ENCODE measurements around the gene KLHDC4.

- TF ChIP-seq POLR2A (IDR thresholded peaks at IDR 0.05; ENCODE audit: low read depth, low read length): no peak
- no peak for TF ChIP-seq POLR2AphosphoS5 (IDR thresholded peaks at IDR 0.05; ENCODE audit: low read depth, low read length)
Observed at GRCh38 chr16:87696726-87697125, 69.1 kb downstream of the KLHDC4 start.

Measured in GM12891 (cell line).